NCI-H1694 treated with DMSO at 0.1 percent for 48 hours (cell line): ENCODE measurements around the gene LRMDA.
A peak's percentile ranks its signal among the peaks of the same experiment; 100 is the strongest.

Source experiments
- DNase-seq: peaks from one replicate; lab custom pipeline; 2025; lab: John Stamatoyannopoulos, UW

The LRMDA gene

GRCh38 chr10:75425291-75426079 is 5.9 kb upstream of the LRMDA start:
- no peak for DNase-seq

GRCh38 chr10:75426880-75427279 is 4.5 kb upstream of the LRMDA start:
- no peak for DNase-seq

GRCh38 chr10:75427951-75428350 is 3.5 kb upstream of the LRMDA start:
- DNase-seq = no peak

- peak; percentile 2 for DNase-seq
Observed at GRCh38 chr10:75428434-75429158, 2.8 kb upstream of the LRMDA start.

DNA sequence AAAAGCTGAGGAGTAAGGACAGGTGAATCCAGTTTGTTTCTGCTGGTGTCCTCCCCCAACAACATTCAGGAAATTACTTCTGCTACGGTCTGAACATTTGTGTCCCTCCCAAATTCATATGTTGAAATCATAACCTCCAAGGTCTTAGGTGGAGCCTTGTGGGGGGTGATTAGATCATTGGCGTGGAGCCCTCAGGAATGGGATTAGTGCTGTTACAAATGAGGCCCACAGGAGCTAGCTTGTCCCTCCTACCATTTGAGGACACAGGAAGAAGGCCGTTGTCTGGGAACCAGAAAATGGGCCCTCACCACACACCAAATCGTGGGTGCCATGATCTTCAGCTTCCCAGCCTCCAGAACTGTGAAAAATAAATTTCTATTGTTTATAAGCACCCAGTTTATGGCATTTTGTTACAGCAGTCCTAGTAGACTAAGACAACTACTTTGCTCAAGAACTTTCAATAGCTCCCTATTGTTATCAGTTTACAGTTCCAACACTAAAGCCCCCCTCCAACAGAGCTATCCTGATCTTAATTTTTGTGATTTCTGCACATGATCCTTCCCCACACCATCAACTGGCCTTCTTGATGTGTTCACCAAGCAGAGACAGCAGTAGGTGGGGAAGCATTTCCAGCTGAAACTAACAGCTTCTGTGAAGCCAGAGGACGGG is 2.1 kb upstream of the LRMDA start:
- DNase-seq = no peak

DNA sequence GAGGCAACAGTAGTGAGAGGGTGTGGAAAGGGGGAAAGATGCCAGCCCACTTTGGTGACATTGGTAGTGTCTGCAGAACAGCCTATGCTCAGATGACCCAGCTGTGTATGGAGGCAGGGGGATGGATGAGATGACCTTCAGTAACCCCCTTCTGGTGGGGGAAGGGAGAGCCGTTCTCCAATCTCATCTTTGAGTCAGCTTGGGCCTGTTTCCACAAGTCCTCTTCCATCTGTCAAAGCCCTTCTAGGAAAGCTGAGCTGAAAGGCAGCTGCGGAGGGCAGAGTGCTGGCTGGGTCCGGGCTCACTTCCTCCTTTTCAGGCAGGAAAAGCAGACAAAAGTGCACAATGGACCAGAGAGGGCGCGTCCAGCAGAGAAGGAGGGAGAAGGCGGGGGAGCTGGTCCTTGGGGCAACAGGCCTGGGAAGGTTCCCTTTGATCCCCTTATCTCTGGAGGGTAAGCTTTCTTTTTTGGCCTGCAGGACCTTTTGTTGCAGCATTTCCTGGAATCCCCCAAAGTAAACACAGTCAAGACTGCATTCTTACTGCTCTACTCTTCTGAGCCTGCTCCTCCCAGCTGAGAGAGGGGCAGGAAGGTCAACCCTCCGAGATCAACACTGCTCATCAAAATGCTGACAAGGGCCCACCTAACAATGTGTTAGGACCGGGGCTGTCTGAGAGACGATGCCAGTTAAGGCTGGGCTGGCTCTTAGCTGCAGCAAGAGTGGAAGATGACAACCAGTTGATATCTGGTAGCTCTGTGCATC is 1.2 kb upstream of the LRMDA start:
- peak; percentile 45 for DNase-seq

DNA sequence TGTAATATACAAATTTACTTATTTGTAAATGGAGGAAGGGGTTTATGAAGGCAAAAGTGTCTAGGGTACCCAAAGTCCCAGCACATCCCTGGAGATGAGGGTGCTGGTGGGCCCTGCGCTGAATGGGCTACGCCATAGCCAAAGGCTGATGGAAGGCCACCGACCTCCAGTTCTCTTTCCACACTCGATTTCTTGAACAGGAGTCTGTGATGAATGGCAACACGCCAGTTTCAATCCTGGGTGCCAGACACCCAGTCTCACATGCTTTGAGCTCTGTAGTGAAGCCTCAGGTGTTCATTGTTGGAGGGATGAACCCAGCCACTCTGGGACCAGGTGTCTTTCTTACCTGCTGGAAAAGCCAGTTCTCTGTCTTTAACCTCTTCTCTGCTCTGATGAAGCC is 752 bp downstream of the LRMDA start:
- no peak for DNase-seq

DNA sequence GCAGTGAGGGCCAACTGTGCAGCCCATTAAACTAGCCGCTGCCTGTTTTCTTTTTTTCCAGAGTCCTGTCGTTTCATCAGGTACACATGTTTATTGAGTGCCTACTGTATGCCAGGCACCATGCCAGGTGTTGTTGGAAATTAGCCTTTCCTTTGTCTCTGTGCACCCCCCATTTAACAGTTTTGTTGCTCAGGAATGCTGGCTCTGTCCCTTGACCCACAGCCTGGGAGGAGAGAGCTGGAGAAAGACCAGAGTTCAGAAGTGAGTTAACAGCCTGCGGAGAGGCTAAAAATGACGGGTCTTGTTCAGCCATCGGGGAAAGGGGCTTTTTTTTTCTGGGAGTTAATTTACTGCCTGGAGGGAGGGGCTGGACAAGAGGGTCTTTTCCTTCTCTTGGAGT is 1.3 kb downstream of the LRMDA start:
- DNase-seq = no peak

DNA sequence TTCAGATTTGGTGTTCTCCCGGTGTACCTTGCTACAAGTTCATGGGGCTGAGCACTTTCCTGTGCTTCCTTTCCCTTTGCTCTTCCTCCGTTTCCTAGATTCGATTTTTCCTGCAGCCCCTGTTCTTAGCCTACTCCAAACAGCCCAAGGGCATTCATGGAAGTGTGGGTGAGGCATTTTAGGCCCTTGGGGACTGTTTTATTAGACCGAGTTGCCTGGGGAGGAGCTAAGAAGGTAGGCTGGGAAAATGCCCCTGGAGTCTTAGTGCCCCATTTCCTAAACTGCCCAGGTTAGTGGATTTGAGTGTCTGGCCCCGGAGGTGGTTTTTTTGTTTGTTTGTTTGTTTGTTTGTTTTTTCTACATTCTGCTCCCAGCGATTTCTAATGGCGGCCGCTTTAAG is 1.8 kb downstream of the LRMDA start:
- DNase-seq = no peak

DNA sequence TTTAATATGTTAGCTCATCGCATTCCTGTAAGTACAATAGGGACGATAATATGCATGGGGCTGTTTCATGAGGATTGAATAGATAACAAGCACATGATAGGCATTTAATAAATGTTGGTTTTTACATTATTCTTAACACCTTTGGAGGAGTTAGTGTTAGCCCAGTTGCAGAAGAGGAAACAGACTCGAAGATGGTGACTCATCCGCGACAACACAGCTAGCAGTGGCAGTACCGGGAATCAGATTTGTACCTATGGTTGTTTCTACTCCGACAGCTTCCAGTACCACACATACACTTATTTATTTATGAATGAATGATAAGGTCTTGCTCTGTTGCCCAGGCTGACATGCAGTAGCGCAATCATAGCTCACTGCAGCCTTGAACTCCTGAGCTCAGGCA is 2.9 kb downstream of the LRMDA start:
- DNase-seq = no peak

- no peak for DNase-seq
Observed at GRCh38 chr10:75435291-75435690, 3.9 kb downstream of the LRMDA start.

- DNase-seq = no peak
Observed at GRCh38 chr10:75436896-75437295, 5.5 kb downstream of the LRMDA start.

DNA sequence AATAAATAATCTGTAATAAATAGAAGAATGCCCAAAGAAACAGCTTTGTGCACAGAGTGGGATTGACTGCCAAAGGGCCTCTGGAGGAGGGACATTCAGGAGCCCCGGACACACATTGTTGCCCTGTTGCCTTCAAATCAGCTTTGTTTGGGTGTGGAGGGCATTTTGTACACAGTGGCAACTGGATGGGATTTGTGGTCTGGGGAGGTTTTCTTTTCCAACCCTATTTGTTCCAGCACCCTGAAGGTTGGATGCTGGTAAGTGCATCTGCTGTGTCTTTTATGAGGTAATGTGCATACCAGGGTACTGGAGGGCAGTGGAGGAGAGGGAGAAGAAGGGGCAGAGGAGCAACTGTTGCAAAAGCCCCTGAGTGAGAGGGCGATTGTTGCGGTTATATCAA is 6.3 kb downstream of the LRMDA start:
- no peak for DNase-seq

DNA sequence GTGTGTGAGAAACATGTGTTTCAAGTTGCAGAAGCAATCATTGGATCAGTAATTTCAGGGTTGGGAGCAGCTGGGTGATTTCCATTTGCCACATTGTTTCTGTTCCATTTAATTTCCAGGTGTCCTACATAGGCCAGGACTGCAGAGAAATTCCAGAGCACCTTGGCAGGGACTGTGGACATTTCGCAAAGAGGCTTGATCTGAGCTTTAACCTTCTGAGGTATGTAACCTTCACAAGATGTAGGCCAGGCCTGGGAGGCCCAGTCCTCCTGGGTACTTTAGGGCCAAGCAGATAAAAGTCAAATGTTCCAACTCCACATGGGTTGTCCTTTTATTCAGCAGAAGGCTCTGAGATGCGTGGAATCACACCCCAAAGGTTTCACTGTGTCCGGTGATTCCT is 6.9 kb downstream of the LRMDA start:
- no peak for DNase-seq

GRCh38 chr10:75439811-75440210 is 8.4 kb downstream of the LRMDA start:
- DNase-seq = no peak

DNA sequence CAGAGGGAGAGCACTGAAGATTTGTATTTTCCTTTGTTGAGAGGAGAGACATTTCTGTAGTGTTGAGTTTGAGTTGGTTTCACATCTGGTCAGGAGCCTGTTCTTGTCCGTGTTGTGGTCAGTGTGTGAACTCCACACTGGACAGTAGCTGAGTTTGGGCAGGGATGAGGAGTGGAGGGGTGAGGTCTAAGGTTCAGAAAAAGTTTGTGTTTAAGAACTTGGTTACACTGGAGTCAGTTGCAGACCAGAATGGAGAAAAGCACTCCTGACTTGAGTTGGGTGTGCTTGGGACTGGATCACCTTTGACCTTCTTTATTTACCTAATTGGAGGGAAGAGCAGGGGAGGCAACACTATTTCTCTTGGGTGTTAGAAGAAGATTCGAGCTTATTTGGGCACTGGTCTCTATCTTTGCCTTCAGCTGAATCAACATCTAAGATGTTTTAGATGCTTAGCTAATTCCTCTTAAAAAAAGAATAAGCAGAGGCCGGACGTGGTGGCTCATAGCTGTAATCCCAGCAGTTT is 8.9 kb downstream of the LRMDA start:
- DNase-seq = no peak

- no peak for DNase-seq
Observed at GRCh38 chr10:75441196-75441595, 9.8 kb downstream of the LRMDA start.

GRCh38 chr10:75441682-75442081 is 10.3 kb downstream of the LRMDA start:
- no peak for DNase-seq

DNA sequence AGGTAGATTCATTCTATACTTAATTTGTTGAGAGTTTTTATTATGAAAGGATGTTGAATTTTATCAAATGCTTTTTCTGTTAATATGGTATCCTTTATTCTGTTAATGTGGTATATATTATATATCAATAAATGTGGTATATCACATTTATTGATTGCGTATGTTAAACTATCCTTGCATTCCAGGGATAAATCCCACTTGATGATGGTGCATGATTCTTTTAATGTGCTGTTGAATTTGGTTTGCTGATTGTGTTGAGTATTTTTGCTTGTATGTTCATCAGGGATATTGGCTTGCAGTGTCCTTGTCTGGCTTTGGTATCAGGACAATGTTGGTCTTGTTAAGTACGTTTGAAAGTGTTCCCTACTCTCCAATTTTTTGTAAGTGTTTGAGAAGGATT is 11.9 kb downstream of the LRMDA start:
- DNase-seq = no peak

DNA sequence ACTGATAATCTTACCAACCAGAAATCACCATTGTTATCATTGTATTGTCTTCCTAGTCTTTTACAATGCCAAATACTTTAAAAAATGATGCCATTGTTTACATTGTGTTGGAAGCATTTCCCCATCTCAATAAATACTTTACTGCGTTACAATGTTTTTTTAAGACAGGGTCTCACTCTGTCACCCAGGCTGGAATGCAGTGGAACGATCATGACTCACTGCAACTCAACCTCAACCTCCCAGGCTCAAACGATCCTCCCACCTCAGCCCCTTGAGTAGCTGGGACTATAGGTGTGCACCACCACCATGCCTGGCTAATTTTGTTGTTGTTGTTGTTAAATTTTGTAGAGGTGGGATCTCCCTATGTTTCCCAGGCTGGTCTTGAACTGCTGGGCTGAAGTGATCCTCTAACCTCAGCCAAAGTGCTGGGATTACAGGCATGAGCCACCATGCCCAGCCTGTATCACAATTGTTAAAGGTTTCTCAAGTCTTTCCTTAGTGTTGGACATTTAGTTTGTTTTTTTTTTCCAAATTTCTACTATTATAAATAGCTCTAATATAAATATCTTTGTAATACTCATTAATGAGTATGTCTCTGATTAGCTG is 13.5 kb downstream of the LRMDA start:
- no peak for DNase-seq

DNA sequence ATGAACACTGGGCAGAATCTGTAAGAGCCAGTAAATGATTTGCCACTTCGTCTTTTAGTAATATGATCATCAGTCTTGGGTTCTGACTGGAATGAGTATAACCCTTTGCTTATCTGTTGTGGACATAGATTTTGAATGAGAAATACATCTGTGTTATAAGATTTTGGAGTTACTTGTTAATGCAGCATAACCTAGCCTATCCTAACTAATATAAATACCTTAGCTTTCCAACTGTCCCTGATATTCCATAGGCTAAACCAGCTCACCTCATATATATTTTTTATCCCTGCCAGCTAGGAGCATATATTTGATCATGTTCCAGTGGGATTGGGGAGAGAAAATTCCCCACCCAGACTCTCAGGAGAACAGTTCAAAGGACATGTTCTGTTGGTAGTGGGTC is 15.1 kb downstream of the LRMDA start:
- DNase-seq = no peak

DNA sequence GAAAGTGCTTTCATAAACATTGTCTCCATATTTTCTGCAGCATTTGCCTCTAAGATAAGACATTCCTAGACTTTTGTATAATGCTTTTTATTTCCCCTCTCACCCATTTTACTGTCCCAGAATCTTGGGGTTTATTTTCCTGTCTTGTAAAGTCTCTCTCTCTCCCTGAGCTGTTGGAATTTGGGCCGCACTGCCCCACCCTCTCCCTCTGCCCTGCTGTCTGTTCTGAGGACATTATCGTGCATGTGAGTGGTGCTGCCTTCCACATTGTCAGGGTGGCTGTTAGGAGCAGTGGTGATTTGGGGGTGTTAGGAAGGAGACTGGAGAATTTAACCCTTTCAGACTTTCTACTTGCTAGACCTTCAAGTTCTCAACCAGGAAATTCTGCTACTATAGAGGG is 16.7 kb downstream of the LRMDA start:
- DNase-seq = no peak
